NCI-H187 treated with DMSO at 0.1 percent for 48 hours (cell line): ENCODE data around the gene ZNF639.

Experiments
- DNase-seq: peaks from one replicate; lab custom pipeline; 2025; lab: John Stamatoyannopoulos, UW

ZNF639 gene

DNA sequence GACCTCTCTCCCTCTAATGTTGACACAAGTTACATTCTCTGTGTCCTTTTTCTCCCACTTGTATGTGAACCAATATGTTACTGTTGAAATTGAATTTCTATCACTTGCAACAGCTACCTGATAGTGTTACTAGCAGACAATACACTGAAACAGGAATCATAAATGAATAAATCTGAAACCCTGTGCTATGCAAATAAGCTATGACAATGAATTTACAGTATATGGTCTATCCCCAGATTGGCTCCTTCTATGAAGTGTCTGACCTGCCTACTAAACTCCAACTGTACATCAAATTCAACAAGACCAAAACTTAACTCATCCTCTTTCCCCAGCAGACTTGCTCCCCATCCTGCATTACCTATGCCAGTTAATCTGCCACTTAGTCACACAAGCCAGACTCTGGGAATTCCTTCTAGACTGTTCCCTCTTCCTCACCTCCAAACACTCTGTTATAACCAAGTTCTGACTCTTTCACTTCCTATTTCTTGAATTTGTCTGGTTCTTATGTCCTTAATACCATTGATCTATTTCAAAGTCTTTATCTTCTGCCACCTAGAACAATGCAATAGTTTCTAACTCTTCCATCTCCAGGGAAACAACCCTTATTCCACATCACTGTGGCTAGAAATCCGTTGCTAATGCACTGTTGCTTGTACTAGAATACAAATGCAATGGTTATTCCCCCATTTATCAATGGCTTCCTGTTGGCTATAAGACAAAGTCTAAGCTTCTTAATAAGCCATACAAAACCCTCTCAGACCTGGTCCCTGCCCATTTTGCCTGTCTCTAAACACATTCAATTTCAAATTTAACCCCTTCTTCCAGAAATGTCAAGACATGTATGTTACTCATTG is 13.4 kb upstream of the ZNF639 start:
- no peak for DNase-seq

GRCh38 chr3:179318876-179319275 is 4.0 kb upstream of the ZNF639 start:
- DNase-seq: no peak

DNA sequence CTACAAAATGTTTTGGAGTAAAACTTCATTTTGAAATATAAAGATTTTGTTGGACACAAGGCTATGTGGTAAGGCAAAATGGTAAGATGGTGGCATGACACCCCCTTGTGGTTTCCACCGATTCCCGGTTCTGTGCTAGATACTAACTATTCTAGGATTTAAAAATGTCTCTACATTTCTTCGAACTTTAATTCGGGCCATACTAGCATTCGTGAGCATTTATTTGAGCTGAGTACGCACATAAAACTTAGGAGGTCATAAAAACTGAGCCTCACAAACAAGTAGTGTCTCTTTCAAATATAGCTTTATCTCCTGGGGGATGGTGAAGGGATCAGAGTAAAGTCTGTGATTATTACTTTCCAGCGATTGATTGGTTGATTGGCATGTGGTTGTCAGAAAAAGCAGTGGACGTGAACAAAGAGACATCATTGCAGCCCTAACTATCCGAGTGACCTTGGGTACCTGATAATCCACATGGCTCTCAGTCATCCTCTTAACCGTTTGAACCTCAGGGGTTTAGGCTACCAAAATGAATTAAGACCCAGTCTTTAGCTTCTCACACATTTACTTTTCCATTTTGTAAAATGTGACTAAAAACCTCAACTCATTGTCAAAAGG is 1.1 kb upstream of the ZNF639 start:
- DNase-seq: no peak

DNA sequence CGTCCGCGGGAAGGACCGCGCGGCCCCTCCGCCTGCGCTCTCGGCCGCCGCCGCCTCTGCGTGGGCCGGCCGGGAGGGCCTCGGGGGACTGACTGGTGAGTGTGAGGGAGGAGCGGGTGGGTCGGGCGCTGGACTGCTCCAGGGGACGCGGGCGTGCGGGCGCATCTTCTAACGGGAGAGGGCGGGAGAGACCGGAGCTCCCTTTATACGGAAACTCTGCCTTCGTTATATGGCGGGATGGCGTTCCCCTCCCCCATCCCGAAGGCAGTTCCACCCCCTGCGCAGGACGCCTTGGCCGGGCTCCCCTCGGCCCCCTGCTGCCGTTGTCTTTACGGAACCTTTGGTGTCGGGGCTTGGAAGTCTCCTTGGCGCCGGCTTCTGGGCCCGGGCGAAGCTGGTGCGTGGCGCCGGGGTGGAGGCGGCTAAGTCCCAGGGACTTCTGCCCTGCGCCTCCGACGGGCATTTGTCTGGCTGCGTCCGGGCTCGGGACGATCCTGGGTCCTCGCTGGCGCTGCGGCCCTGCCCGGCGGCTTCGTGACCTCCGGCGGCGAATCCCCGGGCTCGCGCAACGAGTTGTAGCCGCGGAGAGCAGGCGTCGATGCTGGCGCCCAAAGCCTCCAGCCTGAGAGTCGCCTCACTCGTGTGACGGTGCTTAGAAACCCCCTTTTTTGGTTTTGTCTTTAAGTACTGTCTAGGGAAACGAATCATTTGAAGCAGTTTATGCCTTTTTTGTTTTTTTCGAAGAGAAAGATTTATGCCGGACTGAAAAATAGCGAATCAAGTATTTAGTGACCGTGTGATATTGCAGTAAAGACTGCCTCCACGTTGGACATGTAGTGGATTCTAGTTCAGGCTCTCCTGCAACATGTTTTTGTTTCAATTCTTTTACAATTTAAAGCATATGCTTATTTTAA is 623 bp downstream of the ZNF639 start:
- no peak for DNase-seq

DNA sequence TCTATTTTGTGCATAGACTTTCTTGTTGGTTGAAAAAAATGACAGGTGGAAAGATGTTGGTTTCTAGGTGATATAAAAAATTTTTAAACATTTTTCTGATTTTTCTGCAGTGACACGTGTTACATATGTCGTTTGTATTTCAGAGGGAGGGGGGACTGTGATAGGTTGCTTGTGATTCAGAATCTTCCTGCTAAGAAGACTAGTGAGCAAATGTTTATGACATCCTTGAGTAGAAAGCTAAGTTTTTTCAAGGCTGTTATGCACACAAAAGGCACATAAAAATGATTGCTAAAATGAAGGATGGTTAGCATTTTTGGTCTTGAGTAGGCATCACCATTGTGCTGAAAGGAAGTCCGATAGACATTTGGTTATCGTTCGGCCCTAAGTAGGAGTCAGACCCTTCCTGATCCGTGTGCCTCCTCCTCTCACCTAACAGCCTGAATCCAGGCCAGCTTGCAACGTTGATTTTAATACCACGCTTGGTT is 1.5 kb downstream of the ZNF639 start:
- DNase-seq: no peak

DNA sequence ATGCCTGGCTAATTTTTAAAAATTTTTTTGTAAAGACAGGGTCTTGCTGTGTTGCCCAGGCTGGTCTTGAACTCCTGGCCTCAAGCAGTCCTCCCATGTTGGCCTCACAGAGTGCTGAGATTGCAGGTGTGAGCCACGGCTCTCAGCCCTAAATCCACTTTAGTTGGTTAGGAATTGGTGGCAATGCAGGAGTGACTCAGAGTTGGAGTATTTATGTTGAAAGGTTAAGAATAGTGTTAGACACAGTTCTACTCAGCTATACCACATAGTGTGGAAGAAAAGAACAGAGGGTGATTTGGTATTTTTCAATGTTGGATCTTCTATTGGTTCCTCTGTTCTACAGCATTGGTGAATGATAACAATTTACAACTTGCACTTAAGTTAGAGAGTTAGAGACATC is 7.6 kb downstream of the ZNF639 start:
- DNase-seq: no peak

DNA sequence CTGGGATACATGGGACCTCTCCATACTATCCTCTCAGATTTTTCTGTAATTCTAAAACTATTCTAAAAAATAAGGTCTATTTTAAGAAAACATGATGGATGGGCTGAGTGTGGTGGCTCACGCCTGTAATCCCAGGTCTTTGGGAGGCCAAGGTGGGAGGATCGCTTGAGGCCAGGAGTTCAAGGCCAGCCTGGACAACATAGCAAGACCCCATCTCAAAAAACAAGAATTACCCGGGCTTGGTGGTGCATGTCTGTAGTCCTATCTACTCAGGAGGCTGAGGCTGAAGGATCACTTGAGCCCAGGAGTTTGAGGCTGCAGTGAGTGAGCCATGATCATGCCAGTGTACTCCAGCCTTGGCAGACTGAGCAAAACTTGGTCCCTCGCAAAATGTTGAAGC is 9.4 kb downstream of the ZNF639 start:
- DNase-seq: no peak

DNA sequence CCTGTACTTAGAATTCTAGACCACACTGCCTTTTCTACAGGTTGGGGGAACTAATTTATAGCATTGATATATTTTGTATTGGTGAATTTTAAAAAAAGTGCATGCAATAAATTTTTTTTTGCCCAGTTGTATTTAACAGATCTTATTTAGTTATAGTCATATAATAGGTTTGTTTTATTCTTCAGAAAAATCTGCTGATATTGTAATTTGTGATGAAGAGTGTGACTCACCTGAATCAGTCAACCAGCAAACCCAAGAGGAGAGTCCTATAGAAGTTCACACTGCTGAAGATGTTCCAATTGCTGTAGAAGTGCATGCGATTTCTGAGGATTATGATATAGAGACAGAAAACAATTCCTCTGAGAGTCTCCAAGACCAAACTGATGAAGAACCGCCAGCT is 10.3 kb downstream of the ZNF639 start:
- no peak for DNase-seq

- no peak for DNase-seq
Observed at GRCh38 chr3:179336345-179336929, 13.6 kb downstream of the ZNF639 start.

DNA sequence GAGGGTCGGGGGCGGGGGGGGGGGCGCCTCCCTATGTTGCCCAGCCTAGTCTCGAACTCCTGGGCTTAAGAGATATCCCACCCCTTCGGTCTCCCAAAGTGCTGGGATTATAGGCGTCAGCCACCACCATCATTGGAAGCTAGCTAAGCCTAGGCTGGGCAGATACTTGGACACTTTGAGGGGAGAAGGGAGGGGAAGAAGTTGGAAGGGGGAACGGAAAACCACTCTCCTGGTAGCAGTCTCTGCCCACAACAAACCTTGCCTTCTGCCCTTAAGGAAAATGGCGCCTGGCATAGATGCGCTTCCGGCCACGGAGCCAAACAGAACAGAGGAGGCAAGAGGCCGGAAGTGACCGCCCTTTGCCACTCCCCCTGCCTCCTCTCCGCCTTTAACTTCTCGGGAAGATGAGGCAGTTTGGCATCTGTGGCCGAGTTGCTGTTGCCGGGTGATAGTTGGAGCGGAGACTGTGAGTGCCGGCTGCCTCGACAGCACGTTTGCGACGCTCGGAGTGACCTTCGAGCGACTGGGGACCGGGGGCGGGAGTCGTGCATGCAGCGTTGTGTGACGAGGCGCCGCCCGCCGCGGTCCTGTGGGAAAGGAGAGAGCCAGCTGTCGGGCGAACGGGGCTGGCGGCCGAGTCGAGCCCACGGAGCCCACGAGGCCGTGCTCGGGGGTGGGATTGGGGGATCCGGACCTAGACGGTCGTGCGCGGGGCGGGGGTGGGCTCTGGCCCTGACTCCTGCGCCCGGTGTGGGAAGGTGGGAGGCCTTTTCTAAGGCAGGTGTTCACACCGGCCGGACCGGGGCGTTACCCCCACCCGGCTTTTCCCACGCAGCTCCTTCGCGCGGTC is 24.7 kb downstream of the ZNF639 start, which contains the start of gene MFN1:
TSS of gene MFN1 (plus strand) at position 365 of the 850 bp plus-strand sequence. CDS start 1,143 bp downstream, outside the sequence.
- DNase-seq: peak; percentile 89

DNA sequence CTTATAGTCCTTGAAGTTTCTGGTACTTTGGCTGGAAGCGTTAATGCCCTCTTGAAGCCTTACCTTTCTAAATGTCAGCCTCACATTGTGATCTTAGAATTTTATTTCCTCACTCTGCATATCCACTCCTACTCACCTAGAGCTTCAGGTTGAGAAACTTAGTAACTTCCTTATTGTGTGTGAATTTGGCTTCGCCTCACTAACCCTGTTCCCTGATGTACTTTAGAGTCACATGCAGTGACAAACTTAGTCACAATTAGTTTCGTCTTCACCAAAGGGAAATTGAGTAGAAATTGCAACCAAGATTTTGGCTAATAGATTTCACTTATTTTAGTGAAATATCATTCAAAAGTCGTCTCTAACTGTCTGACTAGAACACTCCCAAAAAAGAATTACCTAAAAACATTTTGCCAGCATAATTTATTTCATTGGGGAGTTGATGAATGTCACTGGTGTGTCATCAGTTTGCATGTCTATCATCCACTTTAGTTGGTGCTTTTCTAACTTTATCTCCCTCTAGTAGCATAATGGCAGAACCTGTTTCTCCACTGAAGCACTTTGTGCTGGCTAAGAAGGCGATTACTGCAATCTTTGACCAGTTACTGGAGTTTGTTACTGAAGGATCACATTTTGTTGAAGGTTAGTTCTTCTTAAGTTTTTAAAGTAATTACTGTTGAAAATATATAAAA is 25.6 kb downstream of the ZNF639 start:
- no peak for DNase-seq

DNA sequence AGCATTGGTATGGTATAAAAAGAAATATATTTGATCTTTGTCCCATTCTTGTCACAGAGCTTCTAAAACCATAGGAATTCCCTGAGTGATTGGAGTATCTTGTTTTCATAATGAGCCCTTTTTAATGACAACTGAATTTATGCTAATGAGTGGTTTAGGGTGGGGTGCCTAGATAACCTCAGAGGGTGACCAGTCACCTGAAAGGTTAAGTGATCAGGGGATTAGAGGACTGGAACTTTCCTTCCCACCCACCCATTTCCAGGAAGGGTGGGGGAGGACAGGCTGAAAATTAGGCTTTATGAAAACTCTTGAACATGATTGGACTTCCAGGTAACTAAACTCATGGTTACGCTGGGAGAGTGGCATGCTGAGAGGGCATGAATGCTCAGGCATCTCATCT is 33.2 kb downstream of the ZNF639 start:
- DNase-seq: no peak

GRCh38 chr3:179363332-179363731 is 40.5 kb downstream of the ZNF639 start:
- no peak for DNase-seq

DNA sequence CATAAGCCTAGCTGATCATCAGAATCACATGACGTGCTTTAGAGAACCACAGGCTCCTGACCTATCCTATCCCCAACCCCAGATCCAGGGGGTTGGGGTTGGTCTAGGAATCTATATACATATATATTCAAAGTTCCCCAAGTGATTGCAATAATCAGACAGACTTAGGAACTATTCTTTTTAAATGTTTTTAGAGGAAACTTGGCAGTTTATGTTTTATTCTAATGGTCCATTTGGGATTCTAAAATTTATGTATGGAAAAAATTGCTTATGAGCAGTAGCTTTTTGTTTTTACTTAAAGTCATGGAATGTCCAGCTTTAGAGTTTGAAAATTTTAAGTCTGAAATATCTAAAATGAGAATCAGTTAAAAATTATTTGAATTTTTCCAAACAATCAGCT is 46.8 kb downstream of the ZNF639 start:
- no peak for DNase-seq

DNA sequence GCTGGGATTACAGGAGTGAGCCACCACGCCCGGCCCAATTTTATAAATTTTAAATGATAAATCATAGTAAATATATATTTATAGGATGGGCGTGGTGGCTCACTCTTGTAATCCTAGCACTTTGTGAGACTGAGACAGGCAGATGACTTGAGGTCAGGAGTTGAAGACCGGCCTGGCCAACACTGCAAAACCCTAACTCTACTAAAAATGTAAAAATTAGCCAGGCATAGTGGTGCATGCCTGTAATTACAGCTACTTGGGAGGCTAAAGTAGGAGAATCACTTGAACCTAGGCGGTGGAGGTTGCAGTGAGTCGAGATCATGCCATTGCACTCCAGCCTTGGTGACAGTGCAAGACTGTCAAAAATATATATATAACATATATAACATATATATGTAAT is 51.1 kb downstream of the ZNF639 start:
- DNase-seq: no peak

- no peak for DNase-seq
Observed at GRCh38 chr3:179375091-179375999, 52.5 kb downstream of the ZNF639 start.

DNA sequence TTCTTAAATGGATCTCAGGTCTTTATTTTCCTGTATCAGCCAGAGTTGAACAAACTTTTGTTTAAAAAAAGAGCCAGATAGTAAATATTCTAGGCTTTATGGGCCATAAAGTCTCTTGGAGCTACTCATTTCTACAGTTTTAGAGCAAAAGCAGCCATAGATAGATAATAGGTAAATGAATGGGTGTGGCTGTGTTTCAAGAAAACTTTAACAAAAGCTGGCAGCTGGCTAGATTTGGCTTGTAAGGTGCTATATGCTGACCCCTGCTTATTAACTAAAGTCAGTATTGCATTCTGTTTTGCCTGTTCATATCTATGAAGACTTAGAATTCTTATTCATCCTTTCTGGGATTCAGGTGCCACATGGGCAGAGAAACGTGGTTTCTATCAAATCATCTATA is 53.6 kb downstream of the ZNF639 start:
- no peak for DNase-seq
